Panc1 (cell line): ENCODE measurements around the gene SALL3.

Experiments used
- REST ChIP-seq, 2 experiments: IDR thresholded peaks; 2 replicates each; pipeline ENCODE4 v1.6.1; 2011 to 2012; ENCODE audit warnings: low read depth in 2 of 2, control low read depth in 1 of 2, low read length in 1 of 2, mild to moderate bottlenecking in 1 of 2, moderate library complexity in 1 of 2; ENCODE audit not compliant: insufficient read depth in 1 of 2
- TF ChIP-seq, protein P1 (sequence below): fragments of 450-650 bp; IDR thresholded peaks from 2 replicates; pipeline ENCODE4 v1.5.1; 2017; ENCODE audit warnings: mild to moderate bottlenecking

DNA sequence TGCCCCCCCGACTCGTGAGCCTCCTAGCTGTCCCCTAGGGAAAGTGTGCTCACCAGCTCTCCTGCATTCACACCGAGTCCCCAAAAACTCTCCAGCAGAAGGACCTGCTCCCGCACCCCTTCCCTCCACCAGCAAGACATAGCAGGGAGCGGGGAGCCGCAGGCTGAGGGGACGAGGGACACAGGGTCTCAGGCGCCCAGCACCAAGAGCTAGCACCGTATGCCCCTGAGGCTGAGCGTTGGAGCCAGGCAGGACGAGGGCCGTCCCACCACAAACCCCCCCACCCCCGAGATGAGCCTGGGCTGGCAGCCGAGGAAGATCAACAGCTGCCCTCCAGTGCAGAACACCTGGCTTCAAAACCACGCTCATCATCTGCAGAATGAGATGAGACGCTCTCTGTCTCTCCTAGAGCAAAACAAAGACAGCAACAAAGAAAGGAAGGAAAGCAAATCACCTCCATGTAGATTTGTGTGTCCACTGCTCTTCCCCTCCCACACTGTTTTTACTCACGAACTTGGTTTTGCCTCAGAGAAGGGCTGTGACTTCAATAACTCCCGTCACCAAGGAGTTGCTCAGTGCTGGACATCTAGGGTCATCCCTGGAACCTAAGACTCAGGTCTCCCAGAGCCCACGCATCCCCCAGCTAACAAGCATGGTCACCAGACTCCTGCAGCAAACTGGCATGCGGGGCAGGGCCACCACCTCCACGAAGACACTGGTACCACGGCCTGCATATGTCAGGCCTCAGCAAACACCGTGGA is 39.7 kb upstream of the SALL3 start:
- TF ChIP-seq, protein P1, sequence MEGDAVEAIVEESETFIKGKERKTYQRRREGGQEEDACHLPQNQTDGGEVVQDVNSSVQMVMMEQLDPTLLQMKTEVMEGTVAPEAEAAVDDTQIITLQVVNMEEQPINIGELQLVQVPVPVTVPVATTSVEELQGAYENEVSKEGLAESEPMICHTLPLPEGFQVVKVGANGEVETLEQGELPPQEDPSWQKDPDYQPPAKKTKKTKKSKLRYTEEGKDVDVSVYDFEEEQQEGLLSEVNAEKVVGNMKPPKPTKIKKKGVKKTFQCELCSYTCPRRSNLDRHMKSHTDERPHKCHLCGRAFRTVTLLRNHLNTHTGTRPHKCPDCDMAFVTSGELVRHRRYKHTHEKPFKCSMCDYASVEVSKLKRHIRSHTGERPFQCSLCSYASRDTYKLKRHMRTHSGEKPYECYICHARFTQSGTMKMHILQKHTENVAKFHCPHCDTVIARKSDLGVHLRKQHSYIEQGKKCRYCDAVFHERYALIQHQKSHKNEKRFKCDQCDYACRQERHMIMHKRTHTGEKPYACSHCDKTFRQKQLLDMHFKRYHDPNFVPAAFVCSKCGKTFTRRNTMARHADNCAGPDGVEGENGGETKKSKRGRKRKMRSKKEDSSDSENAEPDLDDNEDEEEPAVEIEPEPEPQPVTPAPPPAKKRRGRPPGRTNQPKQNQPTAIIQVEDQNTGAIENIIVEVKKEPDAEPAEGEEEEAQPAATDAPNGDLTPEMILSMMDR = no peak
- no peak for TF ChIP-seq REST (IDR thresholded peaks at IDR 0.05; ENCODE audit: insufficient read depth in 1 of 2, low read depth in 2 of 2, low read length in 1 of 2)
